HG03558 (cell line): ENCODE data around the gene PHACTR3.

Source experiments
- ATAC-seq: cut with Tn5 transposase; IDR thresholded peaks from one replicate; pipeline ENCODE4 v1.9.1; 2021; ENCODE audit warnings: moderate number of reproducible peaks; ENCODE audit not compliant: unreplicated experiment; ENCODE audit errors: extremely low read depth

PHACTR3 gene

GRCh38 chr20:59640267-59640666 is 35.9 kb downstream of the PHACTR3 start:
- ATAC-seq = no peak

- no peak for ATAC-seq
These were observed 39.3 kb downstream of the PHACTR3 start for GRCh38 chr20:59643615-59644061.

- ATAC-seq = no peak
These were observed 40.1 kb downstream of the PHACTR3 start for GRCh38 chr20:59644371-59644939.

GRCh38 chr20:59645271-59645670 is 40.9 kb downstream of the PHACTR3 start:
- ATAC-seq = no peak

- no peak for ATAC-seq
These were observed 41.4 kb downstream of the PHACTR3 start for GRCh38 chr20:59645761-59646171.

- ATAC-seq = no peak
These were observed 42.1 kb downstream of the PHACTR3 start for GRCh38 chr20:59646487-59646886.

- no peak for ATAC-seq
These were observed 42.9 kb downstream of the PHACTR3 start for GRCh38 chr20:59647271-59647670.

GRCh38 chr20:59648466-59649070 is 44.2 kb downstream of the PHACTR3 start:
- no peak for ATAC-seq

GRCh38 chr20:59650418-59650817 is 46.1 kb downstream of the PHACTR3 start:
- ATAC-seq = no peak

- ATAC-seq = no peak
These were observed 48.0 kb downstream of the PHACTR3 start for GRCh38 chr20:59652381-59652780.

- ATAC-seq = no peak
These were observed 52.1 kb downstream of the PHACTR3 start for GRCh38 chr20:59656417-59656816.

GRCh38 chr20:59657459-59658046 is 53.2 kb downstream of the PHACTR3 start:
- ATAC-seq = no peak

GRCh38 chr20:59660471-59660870 is 56.1 kb downstream of the PHACTR3 start:
- ATAC-seq = no peak

- ATAC-seq = no peak
These were observed 56.8 kb downstream of the PHACTR3 start for GRCh38 chr20:59661153-59661552.

GRCh38 chr20:59661621-59662020 is 57.3 kb downstream of the PHACTR3 start:
- ATAC-seq = no peak

- ATAC-seq = no peak
These were observed 57.8 kb downstream of the PHACTR3 start for GRCh38 chr20:59662161-59662560.

- ATAC-seq = no peak
These were observed 58.6 kb downstream of the PHACTR3 start for GRCh38 chr20:59662856-59663512.

- ATAC-seq = no peak
These were observed 59.2 kb downstream of the PHACTR3 start for GRCh38 chr20:59663513-59664060.

- ATAC-seq = no peak
These were observed 60.1 kb downstream of the PHACTR3 start for GRCh38 chr20:59664421-59664941.

- no peak for ATAC-seq
These were observed 61.6 kb downstream of the PHACTR3 start for GRCh38 chr20:59665656-59666555.
